Thymus (tissue), 11 donors: ENCODE data around the gene SAP130. TPM values are rescaled to one million over a fixed set of nuclear protein-coding genes. Genes with fewer than 3 reads are reported as not detected.

Experiments used
- DNase-seq, 9 donors: peaks; one replicate each; pipeline ENCODE4 v3.0.0-alpha.2; 2013; ENCODE audit warnings: low spot score in 9 of 9, low read depth in 6 of 9, missing footprints in 1 of 9
- H3K27ac ChIP-seq, 2 donors: one replicate each; pipeline ENCODE4 v1.5.1; 2013; ENCODE audit warnings: control low read depth in 1 of 2, low read depth in 1 of 2, low read length in 1 of 2, mild to moderate bottlenecking in 1 of 2, moderate library complexity in 1 of 2
- H3K27me3 ChIP-seq, 2 donors: one replicate each; pipeline ENCODE4 v1.5.1; 2013; ENCODE audit warnings: low read length in 1 of 2; ENCODE audit not compliant: control insufficient read depth in 2 of 2, insufficient read depth in 1 of 2
- H3K36me3 ChIP-seq, 2 donors: one replicate each; pipeline ENCODE4 v1.5.1; 2013; ENCODE audit warnings: low read length in 1 of 2, mild to moderate bottlenecking in 1 of 2, moderate library complexity in 1 of 2; ENCODE audit not compliant: control insufficient read depth in 2 of 2, insufficient read depth in 2 of 2
- H3K4me1 ChIP-seq, 2 donors: one replicate each; pipeline ENCODE4 v1.5.1; 2013; ENCODE audit warnings: low read length in 2 of 2; ENCODE audit not compliant: control insufficient read depth in 2 of 2, insufficient read depth in 2 of 2
- H3K4me3 ChIP-seq, 2 donors: one replicate each; pipeline ENCODE4 v1.5.1; 2013; ENCODE audit warnings: low read length in 2 of 2, control low read depth in 1 of 2, mild to moderate bottlenecking in 1 of 2
- H3K9me3 ChIP-seq, 2 donors: one replicate each; pipeline ENCODE4 v1.5.1; 2013; ENCODE audit warnings: low read length in 1 of 2, mild to moderate bottlenecking in 1 of 2; ENCODE audit not compliant: control insufficient read depth in 2 of 2, insufficient read depth in 1 of 2
- WGBS: extraction: QIAGEN DNeasy Blood & Tissue Kit; methylation state at CpG from one replicate; pipeline ENCODE4 v1.1.7; 2013; 5-methylcytosine and 5-hydroxymethylcytosine counted together
- polyA plus RNA-seq: library from polyadenylated mRNA; stranded (reverse); fragments of 200-250 nt; gene quantifications from one replicate; pipeline ENCODE4 v1.2.3, GENCODE V29; 2013
- total RNA-seq: library from RNA; stranded (reverse); fragments of 120-200 nt; gene quantifications from one replicate; pipeline ENCODE4 v1.2.4, GENCODE V29; 2013
- donor health status: healthy.

The SAP130 gene
- total and polyA plus RNA-seq, 2 donors: 4.5 to 9.3 TPM

- no peak for DNase-seq
- no peak overlapping the region for H3K27ac ChIP-seq
- no peaks in the 10 kb centered on the region for H3K27me3 ChIP-seq
- H3K4me3 ChIP-seq: no peak overlapping the region
- H3K4me1 ChIP-seq: no peaks in the 10 kb centered on the region
- 77% methylated on average over 1 of the region's 1 CpG for WGBS
- no peaks in the 10 kb centered on the region for H3K36me3 ChIP-seq
- H3K9me3 ChIP-seq: no peaks in the 10 kb centered on the region
These were observed 130.2 kb downstream of the SAP130 start for GRCh38 chr2:127897531-127898211.

GRCh38 chr2:127893494-127893893 is 134.4 kb downstream of the SAP130 start:
- H3K27me3 ChIP-seq: no peaks in the 10 kb centered on the region
- no peak for DNase-seq
- H3K36me3 ChIP-seq: no peaks in the 10 kb centered on the region
- H3K4me3 ChIP-seq: no peak overlapping the region
- no peaks in the 10 kb centered on the region for H3K9me3 ChIP-seq
- no peak overlapping the region for H3K27ac ChIP-seq
- peaks cover 0 to 3% of the 10 kb centered on the region in 2 donors for H3K4me1 ChIP-seq
- 90% methylated on average over 5 of the region's 5 CpGs for WGBS

- Histone ChIP-seq H3K36me3 (no peaks in the 10 kb centered on the region), H3K27me3 (no peaks in the 10 kb centered on the region), H3K27ac (no peak overlapping the region), H3K9me3 (no peaks in the 10 kb centered on the region), H3K4me1 (peaks cover 0 to 3% of the 10 kb centered on the region in 2 donors), H3K4me3 (no peak overlapping the region)
- 96% methylated on average over 14 of the region's 14 CpGs for WGBS
- no peak for DNase-seq
These were observed 134.8 kb downstream of the SAP130 start for GRCh38 chr2:127893033-127893432.

GRCh38 chr2:127891811-127892210 is 136.0 kb downstream of the SAP130 start:
- Histone ChIP-seq H3K27me3 (no peaks in the 10 kb centered on the region), H3K9me3 (no peaks in the 10 kb centered on the region), H3K4me1 (peaks cover 4 to 8% of the 10 kb centered on the region in 2 donors), H3K4me3 (no peak overlapping the region), H3K36me3 (no peaks in the 10 kb centered on the region), H3K27ac (no peak overlapping the region)
- WGBS: 41% methylated on average over 5 of the region's 5 CpGs
- DNase-seq: no peak

Other genes with a start within 250 kb of the SAP130 start
- gene WDR33, start 216.9 kb downstream of the SAP130 start, total RNA-seq: 39.0 TPM
- gene WDR33, start 216.9 kb downstream of the SAP130 start, polyA plus RNA-seq: 26.4 TPM
- gene POLR2D, start 169.9 kb downstream of the SAP130 start, total RNA-seq: 23.5 TPM
- 17.2 TPM for gene POLR2D, start 169.9 kb downstream of the SAP130 start, polyA plus RNA-seq
- gene AMMECR1L, start 142.1 kb downstream of the SAP130 start, total RNA-seq: 6.7 TPM
- 12.0 TPM for gene AMMECR1L, start 142.1 kb downstream of the SAP130 start, polyA plus RNA-seq
- 35.0 TPM for gene UGGT1, start 63.1 kb upstream of the SAP130 start, total RNA-seq
- gene UGGT1, start 63.1 kb upstream of the SAP130 start, polyA plus RNA-seq: 10.4 TPM